Activated CD4-positive, alpha-beta T cell treated with anti-CD3 and anti-CD28 coated beads, Interleukin-2, amount 50 U/mL, for 48 hours (primary cell): Measurements from ENCODE around the gene ADAMTS4.

Experiments used
- DNase-seq, 2 experiments: peaks; one replicate each; pipeline ENCODE4 v3.0.0-alpha.2; 2020

ADAMTS4 gene

DNA sequence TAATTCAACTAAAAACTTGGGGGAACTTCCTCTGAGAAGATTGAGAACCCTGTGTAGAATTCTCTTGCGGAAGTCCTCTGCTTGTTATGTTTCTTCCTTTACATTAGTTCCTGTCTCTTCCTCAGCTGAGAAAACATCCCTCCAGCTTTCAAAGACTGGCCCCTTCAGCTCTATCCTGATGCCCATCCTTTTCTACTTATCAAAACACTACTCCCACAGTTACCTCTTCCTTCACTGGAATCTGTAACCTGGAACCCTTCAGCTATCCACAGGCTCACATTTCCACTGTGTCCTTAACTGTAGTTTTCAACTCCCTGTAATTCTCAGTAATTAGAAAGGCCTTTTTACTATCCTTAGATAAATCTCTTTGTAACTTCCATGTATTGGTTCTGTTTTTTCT lies 60.4 kb downstream of the ADAMTS4 start:
- DNase-seq = no peak

DNA sequence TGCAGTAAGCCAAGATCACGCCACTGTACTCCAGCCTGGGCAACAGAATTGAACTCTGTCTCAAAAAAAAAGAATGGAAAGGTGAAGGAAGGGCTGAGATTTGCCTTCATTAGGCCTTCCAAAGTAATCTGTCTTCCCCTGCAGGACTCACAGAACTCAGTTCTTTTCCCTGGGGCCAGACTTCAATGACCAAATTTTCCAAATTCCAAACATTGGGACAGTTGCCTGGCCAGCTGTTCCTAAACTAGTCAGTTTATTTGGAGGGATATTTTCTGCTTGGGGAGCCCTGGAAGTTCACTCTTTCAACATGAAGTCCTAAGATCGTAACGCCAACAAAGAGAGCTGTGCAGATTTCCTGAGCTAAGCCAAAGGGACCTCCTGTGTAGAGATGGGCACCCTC lies 61.0 kb downstream of the ADAMTS4 start:
- DNase-seq = no peak
